Endothelial cell of umbilical vein (primary cell): ENCODE data around the gene TGFBI. TPM values are rescaled to one million over a fixed set of nuclear protein-coding genes. Genes with fewer than 3 reads are reported as not detected.

Source experiments
- BruUV-seq: library from RNA; stranded (reverse); fragments of 400-500 nt; replicated peaks from 2 replicates; lab custom pipeline; 2021; lab: Mats Ljungman, UMichigan
- CTCF ChIA-PET: fragments of 300-600, 350-600 bp; sonication (Branson Sonifier 250); formaldehyde crosslinking; loops from one replicate; lab custom pipeline; 2021; ENCODE audit warnings: antibody characterized with exemption, inconsistent platforms; lab: Charles Lee
- POLR2A ChIA-PET: fragments of 300-600, 350-600 bp; sonication (Branson Sonifier 250); formaldehyde crosslinking; loops from one replicate; lab custom pipeline; 2021; ENCODE audit warnings: antibody characterized with exemption, inconsistent platforms; lab: Charles Lee
- DNase-seq: peaks from one replicate; pipeline ENCODE4 v3.0.0-alpha.2; 2011; ENCODE audit warnings: low read depth, low spot score
- FAIRE-seq: peaks from 2 replicates; lab custom pipeline; 2011; peaks lifted over from hg19 to GRCh38; lab: Jason Lieb, UNC
- H2AFZ ChIP-seq: 2 replicates; pipeline ENCODE4 v1.6.0; 2012; ENCODE audit warnings: low read depth, low read length, control low read depth, inconsistent platforms
- H3K27ac ChIP-seq: 2 replicates; pipeline ENCODE4 v1.5.1; 2011; ENCODE audit warnings: low read depth, mild to moderate bottlenecking, control low read depth, low read length, moderate library complexity; ENCODE audit not compliant: insufficient read depth
- H3K27me3 ChIP-seq, 2 experiments: 2 replicates each; pipeline versions ENCODE4 v1.6.0 to v1.6.1; 2011; ENCODE audit warnings: low read length in 2 of 2, mixed read lengths in 1 of 2; ENCODE audit not compliant: control insufficient read depth in 2 of 2, insufficient read depth in 2 of 2
- H3K36me3 ChIP-seq, 2 experiments: 2 replicates in 1 of 2; 3 replicates in 1 of 2; pipeline ENCODE4 v1.5.1; 2011; ENCODE audit warnings: low read length in 2 of 2, mild to moderate bottlenecking in 1 of 2, moderate library complexity in 1 of 2; ENCODE audit not compliant: control insufficient read depth in 2 of 2, insufficient read depth in 2 of 2; ENCODE audit errors: extremely low read depth in 1 of 2
- H3K4me1 ChIP-seq: 3 replicates; pipeline ENCODE4 v1.5.1; 2011; ENCODE audit warnings: mild to moderate bottlenecking, low read length; ENCODE audit not compliant: control insufficient read depth, insufficient read depth; ENCODE audit errors: extremely low read depth
- H3K4me2 ChIP-seq: 2 replicates; pipeline ENCODE4 v1.6.1; 2011; ENCODE audit warnings: low read length, control low read depth, mixed read lengths; ENCODE audit not compliant: insufficient read depth
- H3K4me3 ChIP-seq, 3 experiments: fragments of 200-600 bp in 1 of 3; sonication (generic), shearing (Covaris generic) in 1 of 3; replicated peaks in 1 of 3; 2 replicates each; pipeline ENCODE4 v1.5.1; 2011 to 2016; ENCODE audit warnings: control low read depth in 3 of 3, low read length in 3 of 3, mild to moderate bottlenecking in 2 of 3, inconsistent platforms in 1 of 3, low read depth in 1 of 3, moderate library complexity in 1 of 3; ENCODE audit not compliant: insufficient read depth in 1 of 3
- H3K79me2 ChIP-seq: 2 replicates; pipeline ENCODE4 v1.6.0; 2012; ENCODE audit warnings: low read length, inconsistent platforms; ENCODE audit not compliant: control insufficient read depth, insufficient read depth
- H3K9ac ChIP-seq: replicated peaks from 2 replicates; pipeline ENCODE3; 2011; ENCODE audit warnings: low read length, control low read depth; ENCODE audit not compliant: insufficient read depth; ENCODE audit errors: extremely low read depth
- H3K9me1 ChIP-seq: replicated peaks from 3 replicates; pipeline ENCODE4 v1.6.0; 2011; ENCODE audit warnings: mild to moderate bottlenecking, low read length; ENCODE audit not compliant: control insufficient read depth, insufficient read depth; ENCODE audit errors: extremely low read depth
- H3K9me3 ChIP-seq: replicated peaks from 2 replicates; pipeline ENCODE4 v1.5.1; 2012; ENCODE audit warnings: low read length, inconsistent platforms; ENCODE audit not compliant: control insufficient read depth, insufficient read depth
- H4K20me1 ChIP-seq: replicated peaks from 2 replicates; pipeline ENCODE3; 2011; ENCODE audit warnings: mild to moderate bottlenecking, low read length; ENCODE audit not compliant: control insufficient read depth, insufficient read depth; ENCODE audit errors: extremely low read depth
- EZH2 ChIP-seq: IDR thresholded peaks from 2 replicates; pipeline ENCODE4 v1.6.1; 2012; ENCODE audit warnings: borderline replicate concordance, low read depth, mild to moderate bottlenecking, moderate library complexity, low read length, inconsistent platforms; ENCODE audit not compliant: severe bottlenecking
- FOS ChIP-seq: IDR thresholded peaks from 2 replicates; pipeline ENCODE4 v1.6.1; 2011; ENCODE audit warnings: mild to moderate bottlenecking, low read length, moderate library complexity, borderline replicate concordance; ENCODE audit not compliant: insufficient read depth
- GATA2 ChIP-seq: IDR thresholded peaks from 2 replicates; pipeline ENCODE4 v1.7.0; 2011; ENCODE audit warnings: low read depth, mild to moderate bottlenecking, moderate library complexity, mixed read lengths, low read length; ENCODE audit not compliant: insufficient read length, insufficient read depth
- JUN ChIP-seq: IDR thresholded peaks from 2 replicates; pipeline ENCODE4 v1.6.1; 2011; ENCODE audit warnings: borderline replicate concordance, low read depth; ENCODE audit not compliant: insufficient read length, insufficient read depth
- MYC ChIP-seq: IDR thresholded peaks from one replicate; pipeline ENCODE4 v1.6.1; 2011; ENCODE audit warnings: mild to moderate bottlenecking, low read depth, low read length
- POLR2A ChIP-seq: IDR thresholded peaks from 2 replicates; pipeline ENCODE4 v1.6.1; 2012; ENCODE audit warnings: low read depth, mild to moderate bottlenecking, control low read depth, low read length
- POLR2AphosphoS5 ChIP-seq: IDR thresholded peaks from 2 replicates; pipeline ENCODE4 v1.6.1; 2012; ENCODE audit warnings: low read depth, mild to moderate bottlenecking, control low read depth, low read length, moderate library complexity; ENCODE audit not compliant: insufficient read depth
- dilution Hi-C: fragments of 300-500 bp; cut with MboI; formaldehyde crosslinking; loops from one replicate; pipeline ENCODE4 v1.15.0; 2019; ENCODE audit warnings: low sequenced_read_pairs; ENCODE audit not compliant: extremely low pct_ligation_motif_present
- intact Hi-C: fragments of 100-400 bp; cut with micrococcal nuclease; formaldehyde crosslinking; loops from one replicate; pipeline ENCODE4 v1.10.0; 2022
- polyA plus RNA-seq, 4 experiments: library from polyadenylated mRNA; depleted of rRNA in 3 of 4; stranded (reverse) in 3 of 4; unstranded in 1 of 4; fragments of >200 nt; gene quantifications; 2 replicates each; pipeline versions ENCODE4 v1.2.1 to v1.2.3, GENCODE V29; 2011 to 2012; ENCODE audit warnings: missing spikeins in 1 of 4
- total RNA-seq: library from RNA; stranded (reverse); gene quantifications from 2 replicates; pipeline ENCODE4 v1.2.3, GENCODE V29; 2021
- TF ChIP-seq, protein P1 (sequence below): IDR thresholded peaks from 2 replicates; pipeline ENCODE4 v1.6.1; 2011; ENCODE audit not compliant: insufficient read depth, insufficient read length
- TF ChIP-seq, protein P2 (sequence below), 2 donors: IDR thresholded peaks; 1 replicate in 1 of 2; 2 replicates in 1 of 2; pipeline ENCODE4 v1.5.1; 2011; ENCODE audit warnings: low read length in 2 of 2, mild to moderate bottlenecking in 2 of 2, moderate library complexity in 2 of 2, control low read depth in 1 of 2, inconsistent platforms in 1 of 2, low read depth in 1 of 2; ENCODE audit not compliant: insufficient read depth in 1 of 2; ENCODE audit errors: extremely low read depth in 1 of 2

TGFBI gene
- total and polyA plus RNA-seq, 2 donors (not counting 3 experiments of a cell fraction or from before 2014, with no cell fraction given): 6.5 to 18.9 TPM

DNA sequence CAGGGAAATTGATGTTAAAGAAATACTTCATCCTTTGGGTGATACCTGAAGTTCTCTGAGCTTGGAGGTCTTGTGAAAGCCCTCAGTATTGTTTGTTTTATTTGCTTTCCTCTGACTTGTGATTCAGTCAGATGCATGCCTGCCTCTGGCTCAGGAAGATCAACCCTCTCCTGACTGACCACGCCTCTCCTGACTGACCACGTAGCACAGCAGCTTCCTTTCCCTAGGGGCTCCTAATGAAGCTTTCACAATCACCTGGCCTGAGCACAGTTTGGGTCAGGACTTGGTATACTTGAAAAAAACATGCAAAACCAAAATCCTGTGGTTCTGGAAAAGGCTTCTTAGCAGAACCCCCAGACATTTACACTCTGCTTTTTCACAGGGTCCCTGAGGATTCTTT is 3.8 kb downstream of the TGFBI start:
- H3K27me3 ChIP-seq: no peaks in the 10 kb centered on the region
- no peaks in the 10 kb centered on the region for H4K20me1 ChIP-seq
- no peak for TF ChIP-seq MYC
- no peak for TF ChIP-seq POLR2AphosphoS5
- TF ChIP-seq GATA2: no peak
- no peak for TF ChIP-seq JUN
- no peak for TF ChIP-seq POLR2A
- no peak for TF ChIP-seq EZH2
- TF ChIP-seq, protein P1, sequence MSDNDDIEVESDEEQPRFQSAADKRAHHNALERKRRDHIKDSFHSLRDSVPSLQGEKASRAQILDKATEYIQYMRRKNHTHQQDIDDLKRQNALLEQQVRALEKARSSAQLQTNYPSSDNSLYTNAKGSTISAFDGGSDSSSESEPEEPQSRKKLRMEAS: no peak
- TF ChIP-seq, protein P2, sequence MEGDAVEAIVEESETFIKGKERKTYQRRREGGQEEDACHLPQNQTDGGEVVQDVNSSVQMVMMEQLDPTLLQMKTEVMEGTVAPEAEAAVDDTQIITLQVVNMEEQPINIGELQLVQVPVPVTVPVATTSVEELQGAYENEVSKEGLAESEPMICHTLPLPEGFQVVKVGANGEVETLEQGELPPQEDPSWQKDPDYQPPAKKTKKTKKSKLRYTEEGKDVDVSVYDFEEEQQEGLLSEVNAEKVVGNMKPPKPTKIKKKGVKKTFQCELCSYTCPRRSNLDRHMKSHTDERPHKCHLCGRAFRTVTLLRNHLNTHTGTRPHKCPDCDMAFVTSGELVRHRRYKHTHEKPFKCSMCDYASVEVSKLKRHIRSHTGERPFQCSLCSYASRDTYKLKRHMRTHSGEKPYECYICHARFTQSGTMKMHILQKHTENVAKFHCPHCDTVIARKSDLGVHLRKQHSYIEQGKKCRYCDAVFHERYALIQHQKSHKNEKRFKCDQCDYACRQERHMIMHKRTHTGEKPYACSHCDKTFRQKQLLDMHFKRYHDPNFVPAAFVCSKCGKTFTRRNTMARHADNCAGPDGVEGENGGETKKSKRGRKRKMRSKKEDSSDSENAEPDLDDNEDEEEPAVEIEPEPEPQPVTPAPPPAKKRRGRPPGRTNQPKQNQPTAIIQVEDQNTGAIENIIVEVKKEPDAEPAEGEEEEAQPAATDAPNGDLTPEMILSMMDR (IDR thresholded peaks at IDR 0.05; ENCODE audit: extremely low read depth in 1 of 2, insufficient read depth in 1 of 2, low read depth in 1 of 2, low read length in 2 of 2): no peak
- no peak for TF ChIP-seq FOS
- H3K4me2 ChIP-seq: no peak overlapping the region
- no peak overlapping the region for H3K9ac ChIP-seq
- dilution Hi-C loops: no loop called here
- BruUV-seq: no TSS peak
- DNase-seq (no peak), FAIRE-seq (no peak)
- ChIA-PET CTCF (interaction anchor here (1.9 kb wide), 1 partner anchor 25 kb away, joined by 8 read pairs; no protein-coding TSS in a partner anchor), POLR2A (interaction anchor here (0.7 kb wide), 1 partner anchor 1305 kb away, joined by 3 read pairs; no protein-coding TSS in a partner anchor)
- H3K9me1 ChIP-seq: no peaks in the 10 kb centered on the region
- no peak overlapping the region for H3K27ac ChIP-seq
- H3K4me1 ChIP-seq: peaks cover 20% of the 10 kb centered on the region
- H3K79me2 ChIP-seq: no peaks in the 10 kb centered on the region
- no peaks in the 10 kb centered on the region for H3K9me3 ChIP-seq
- intact Hi-C loops: no loop called here
- H3K4me3 ChIP-seq: no peak overlapping the region
- no peaks in the 10 kb centered on the region for H3K36me3 ChIP-seq
- H2AFZ ChIP-seq: no peak overlapping the region
